HG02970 (cell line): Measurements from ENCODE around the gene MCC.

Source experiments
- ATAC-seq: cut with Tn5 transposase; IDR thresholded peaks from one replicate; pipeline ENCODE4 v1.9.1; 2021; ENCODE audit warnings: mild to moderate bottlenecking, moderate library complexity, moderate number of reproducible peaks; ENCODE audit not compliant: unreplicated experiment, low FRiP score

Gene MCC

GRCh38 chr5:113128641-113129330 is 359.5 kb downstream of the MCC start:
- ATAC-seq: no peak

GRCh38 chr5:113128082-113128481 is 360.2 kb downstream of the MCC start:
- ATAC-seq: no peak

- ATAC-seq: no peak
Measured at GRCh38 chr5:113127021-113127420, 361.2 kb downstream of the MCC start.

- ATAC-seq: no peak
Measured at GRCh38 chr5:113125371-113125770, 362.9 kb downstream of the MCC start.

GRCh38 chr5:113124914-113125313 is 363.3 kb downstream of the MCC start:
- ATAC-seq: no peak

- no peak for ATAC-seq
Measured at GRCh38 chr5:113124265-113124664, 364.0 kb downstream of the MCC start.

GRCh38 chr5:113123618-113124017 is 364.6 kb downstream of the MCC start:
- ATAC-seq: no peak

- no peak for ATAC-seq
Measured at GRCh38 chr5:113122053-113122452, 366.2 kb downstream of the MCC start.

- ATAC-seq: no peak
Measured at GRCh38 chr5:113119246-113119924, 368.9 kb downstream of the MCC start.

GRCh38 chr5:113118765-113119164 is 369.5 kb downstream of the MCC start:
- ATAC-seq: no peak

GRCh38 chr5:113118298-113118697 is 370.0 kb downstream of the MCC start:
- ATAC-seq: no peak

- ATAC-seq: no peak
Measured at GRCh38 chr5:113117543-113118115, 370.6 kb downstream of the MCC start.

GRCh38 chr5:113115956-113116355 is 372.3 kb downstream of the MCC start:
- ATAC-seq: no peak

GRCh38 chr5:113115061-113115460 is 373.2 kb downstream of the MCC start:
- ATAC-seq: no peak

GRCh38 chr5:113114559-113114958 is 373.7 kb downstream of the MCC start:
- ATAC-seq: no peak

GRCh38 chr5:113112435-113112834 is 375.8 kb downstream of the MCC start:
- ATAC-seq: no peak

- no peak for ATAC-seq
Measured at GRCh38 chr5:113110117-113110516, 378.1 kb downstream of the MCC start.

GRCh38 chr5:113109344-113109743 is 378.9 kb downstream of the MCC start:
- no peak for ATAC-seq

GRCh38 chr5:113108485-113108884 is 379.8 kb downstream of the MCC start:
- ATAC-seq: no peak

- no peak for ATAC-seq
Measured at GRCh38 chr5:113106821-113107220, 381.4 kb downstream of the MCC start.

- no peak for ATAC-seq
Measured at GRCh38 chr5:113105693-113106280, 382.5 kb downstream of the MCC start.
